Ovary (tissue), 3 donors: ENCODE measurements around the gene DRD1.

ENCODE experiments used
- CTCF ChIP-seq, 3 donors: fragments of 450-650 bp in 2 of 3; fragments of 200-600 bp in 1 of 3; IDR thresholded peaks; one replicate each; pipeline versions ENCODE4 v1.5.1 to v1.8.0; 2016 to 2022; ENCODE audit warnings: antibody characterized with exemption in 3 of 3, mild to moderate bottlenecking in 1 of 3
- POLR2A ChIP-seq: fragments of 450-650 bp; IDR thresholded peaks from one replicate; pipeline ENCODE4 v1.6.1; 2017; ENCODE audit warnings: antibody characterized with exemption, mild to moderate bottlenecking, moderate library complexity
- donor health status: DM: no; HTN: no; CAD: no.

- TF ChIP-seq CTCF (IDR thresholded peaks at IDR 0.05), result no peak
- no peak for TF ChIP-seq POLR2A
These were observed 395 bp downstream of the DRD1 start for GRCh38 chr5:175443514-175444059.
